GM23338 (cell line): ENCODE data around the gene ZFR2. TPM values are rescaled to one million over a fixed set of nuclear protein-coding genes. Genes with fewer than 3 reads are reported as not detected.

ENCODE experiments used
- ATAC-seq: fragments of 200-7000 bp; cut with Tn5 transposase; 3 replicates; pipeline ENCODE4 v1.9.1; 2020
- DNase-seq: peaks from one replicate; pipeline ENCODE4 v3.0.0-alpha.2; 2015; ENCODE audit warnings: low spot score
- H2AFZ ChIP-seq: fragments of 200-600 bp; sonication (generic); 2 replicates; pipeline ENCODE4 v1.8.0; 2016; ENCODE audit warnings: antibody characterized with exemption, mild to moderate bottlenecking, moderate library complexity
- H3F3A ChIP-seq: fragments of 200-600 bp; sonication (generic); replicated peaks from 2 replicates; pipeline ENCODE4 v1.8.0; 2017; ENCODE audit warnings: antibody characterized with exemption, mixed run types, low read depth
- H3K27ac ChIP-seq: fragments of 200-600 bp; sonication (generic); 2 replicates; pipeline ENCODE4 v1.6.1; 2016; ENCODE audit warnings: low read depth
- H3K27me3 ChIP-seq: fragments of 200-600 bp; sonication (generic); 2 replicates; pipeline ENCODE4 v1.8.0; 2016; ENCODE audit warnings: mild to moderate bottlenecking, mixed run types, moderate library complexity; ENCODE audit not compliant: insufficient read depth
- H3K36me3 ChIP-seq: fragments of 200-600 bp; sonication (generic); 2 replicates; pipeline ENCODE4 v1.8.0; 2016; ENCODE audit warnings: mild to moderate bottlenecking; ENCODE audit not compliant: insufficient read depth
- H3K4me1 ChIP-seq: fragments of 200-600 bp; sonication (generic); 2 replicates; pipeline ENCODE4 v1.8.0; 2016; ENCODE audit warnings: mild to moderate bottlenecking, moderate library complexity; ENCODE audit not compliant: insufficient read depth
- H3K4me2 ChIP-seq: fragments of 200-600 bp; sonication (generic); 2 replicates; pipeline ENCODE4 v1.7.1; 2017; ENCODE audit warnings: mixed run types
- H3K4me3 ChIP-seq: fragments of 200-600 bp; sonication (generic); 2 replicates; pipeline ENCODE4 v1.6.1; 2016; ENCODE audit warnings: mixed run types
- H3K79me2 ChIP-seq: fragments of 200-600 bp; sonication (generic); replicated peaks from 2 replicates; pipeline ENCODE4 v1.8.0; 2017; ENCODE audit warnings: mild to moderate bottlenecking; ENCODE audit not compliant: insufficient read depth
- H3K9me2 ChIP-seq: fragments of 200-600 bp; sonication (generic); 2 replicates; pipeline ENCODE4 v1.8.0; 2017; ENCODE audit not compliant: insufficient read depth
- H4K20me1 ChIP-seq: fragments of 200-600 bp; sonication (generic); replicated peaks from 2 replicates; pipeline ENCODE4 v1.8.0; 2017; ENCODE audit warnings: mild to moderate bottlenecking; ENCODE audit not compliant: insufficient read depth
- H3K27ac Mint-ChIP-seq: 2 replicates; pipeline ENCODE4 v1.8.0; 2020; ENCODE audit warnings: inconsistent platforms, mild to moderate bottlenecking, moderate library complexity, mixed read lengths
- H3K27me3 Mint-ChIP-seq: 3 replicates; pipeline ENCODE4 v1.8.0; 2022; ENCODE audit warnings: low read depth, mild to moderate bottlenecking, moderate library complexity, mixed read lengths, inconsistent platforms; ENCODE audit not compliant: insufficient read depth, poor library complexity
- H3K36me3 Mint-ChIP-seq: 3 replicates; pipeline ENCODE4 v1.8.0; 2021; ENCODE audit warnings: low read depth, mild to moderate bottlenecking, inconsistent platforms, moderate library complexity, mixed read lengths
- H3K4me1 Mint-ChIP-seq: 3 replicates; pipeline ENCODE4 v1.8.0; 2020; ENCODE audit warnings: mild to moderate bottlenecking, inconsistent platforms, mixed read lengths
- H3K4me3 Mint-ChIP-seq: 3 replicates; pipeline ENCODE4 v1.8.0; 2021; ENCODE audit warnings: moderate library complexity, mild to moderate bottlenecking, inconsistent platforms, mixed read lengths
- H3K9me3 Mint-ChIP-seq: 3 replicates; pipeline ENCODE4 v1.8.0; 2020; ENCODE audit warnings: moderate library complexity, mild to moderate bottlenecking, inconsistent platforms, mixed read lengths
- CREB1 ChIP-seq: fragments of 250-450 bp; sonication (Bioruptor Pico); IDR thresholded peaks from 2 replicates; pipeline ENCODE4 v1.5.0; 2020; ENCODE audit warnings: low read depth, mild to moderate bottlenecking, moderate library complexity
- EZH2phosphoT487 ChIP-seq: fragments of 200-600 bp; sonication (generic); IDR thresholded peaks from one replicate; pipeline ENCODE4 v1.8.1; 2018; ENCODE audit warnings: antibody characterized with exemption; ENCODE audit not compliant: unreplicated experiment
- JUNB ChIP-seq: IDR thresholded peaks from one replicate; pipeline ENCODE4 v1.6.1; 2016; ENCODE audit warnings: antibody characterized with exemption; ENCODE audit not compliant: unreplicated experiment
- NANOG ChIP-seq: IDR thresholded peaks from 2 replicates; pipeline ENCODE4 v1.6.1; 2016; ENCODE audit warnings: antibody characterized with exemption, borderline replicate concordance
- REST ChIP-seq: IDR thresholded peaks from one replicate; pipeline ENCODE4 v1.6.1; 2018; ENCODE audit warnings: antibody characterized with exemption; ENCODE audit not compliant: unreplicated experiment
- STAT1 ChIP-seq: IDR thresholded peaks from one replicate; pipeline ENCODE4 v1.6.1; 2016; ENCODE audit warnings: antibody characterized with exemption; ENCODE audit not compliant: unreplicated experiment
- ZNF114 ChIP-seq: fragments of 250-450 bp; sonication (Bioruptor Pico); IDR thresholded peaks from 2 replicates; pipeline ENCODE4 v1.5.0; 2020; ENCODE audit warnings: mild to moderate bottlenecking, moderate library complexity
- ZNF331 ChIP-seq: fragments of 250-450 bp; sonication (Bioruptor Pico); IDR thresholded peaks from 2 replicates; pipeline ENCODE4 v1.5.0; 2020; ENCODE audit warnings: low read depth, mild to moderate bottlenecking, moderate library complexity
- polyA plus RNA-seq: library from polyadenylated mRNA; unstranded; fragments of >200 nt; fragmentation: Nextera tagmentation; extraction: Ambion mirVana; gene quantifications from 2 replicates; pipeline ENCODE4 v1.2.1, GENCODE V29; 2016
- total RNA-seq: library from RNA; depleted of rRNA; stranded (reverse); fragments of >200 nt; shearing (Covaris generic); gene quantifications from 2 replicates; pipeline ENCODE4 v1.2.3, GENCODE V29; 2014

Gene ZFR2
- total and polyA plus RNA-seq, 2 experiments from 2014 or later, result 15.8 to 31.3 TPM

- H3K27me3 Mint-ChIP-seq, result no peaks in the 10 kb centered on the region
- peaks cover 17% of the 10 kb centered on the region for H3K9me3 Mint-ChIP-seq
- no peak for ATAC-seq
- no peak overlapping the region for H3K27ac ChIP-seq
- no peaks in the 10 kb centered on the region for H3K36me3 ChIP-seq
- TF ChIP-seq ZNF331 (CRISPR knock-in tag), result no peak
- TF ChIP-seq NANOG, result no peak
- TF ChIP-seq STAT1, result no peak
- 0 out of 2 replicates have a peak, but pooled peaks cover 3% of the 10 kb centered on the region for H3F3A ChIP-seq
- H2AFZ ChIP-seq, result no peak overlapping the region
- no peaks in the 10 kb centered on the region for H3K36me3 Mint-ChIP-seq
- H3K27ac Mint-ChIP-seq, result no peak overlapping the region
- no peak overlapping the region for H3K4me3 ChIP-seq
- no peaks in the 10 kb centered on the region for H3K4me1 Mint-ChIP-seq
- H3K79me2 ChIP-seq, result no peaks in the 10 kb centered on the region
- H4K20me1 ChIP-seq, result no peaks in the 10 kb centered on the region
- no peaks in the 10 kb centered on the region for H3K27me3 ChIP-seq
- no peak overlapping the region for H3K4me3 Mint-ChIP-seq
- no peak overlapping the region for H3K4me2 ChIP-seq
- no peak for DNase-seq
- H3K4me1 ChIP-seq, result no peaks in the 10 kb centered on the region
- no peaks in the 10 kb centered on the region for H3K9me2 ChIP-seq
Observed at GRCh38 chr19:3837922-3838321, 30.9 kb downstream of the ZFR2 start.

- H3K4me3 Mint-ChIP-seq, result no peak overlapping the region
- no peak overlapping the region for H2AFZ ChIP-seq
- no peaks in the 10 kb centered on the region for H3K4me1 Mint-ChIP-seq
- H3K27ac ChIP-seq, result no peak overlapping the region
- H3K9me2 ChIP-seq, result no peaks in the 10 kb centered on the region
- DNase-seq, result no peak
- H3K79me2 ChIP-seq, result no peaks in the 10 kb centered on the region
- H3K4me3 ChIP-seq, result no peak overlapping the region
- TF ChIP-seq STAT1, result no peak
- TF ChIP-seq ZNF331 (CRISPR knock-in tag), result no peak
- TF ChIP-seq NANOG, result no peak
- no peak for TF ChIP-seq JUNB
- no peak for TF ChIP-seq EZH2phosphoT487
- no peak for TF ChIP-seq CREB1 (CRISPR knock-in tag)
- TF ChIP-seq REST, result no peak
- no peaks in the 10 kb centered on the region for H3K36me3 ChIP-seq
- no peaks in the 10 kb centered on the region for H3K36me3 Mint-ChIP-seq
- H3K4me2 ChIP-seq, result no peak overlapping the region
- peaks cover 2% of the 10 kb centered on the region for H3K27me3 Mint-ChIP-seq
- H3F3A ChIP-seq, result 0 out of 2 replicates have a peak, but pooled peaks cover 3% of the 10 kb centered on the region
- H3K27ac Mint-ChIP-seq, result no peak overlapping the region
- no peaks in the 10 kb centered on the region for H3K27me3 ChIP-seq
- no peak for ATAC-seq
- peaks cover 17% of the 10 kb centered on the region for H3K9me3 Mint-ChIP-seq
- H3K4me1 ChIP-seq, result no peaks in the 10 kb centered on the region
- no peaks in the 10 kb centered on the region for H4K20me1 ChIP-seq
Observed at GRCh38 chr19:3837332-3837731, 31.5 kb downstream of the ZFR2 start.

GRCh38 chr19:3836887-3837286, 32.0 kb downstream of the ZFR2 start:
- H3K4me1 ChIP-seq, result no peaks in the 10 kb centered on the region
- no peak overlapping the region for H3K27ac Mint-ChIP-seq
- no peaks in the 10 kb centered on the region for H3K9me2 ChIP-seq
- H3K27me3 Mint-ChIP-seq, result peaks cover 2% of the 10 kb centered on the region
- no peaks in the 10 kb centered on the region for H3K36me3 ChIP-seq
- H3K9me3 Mint-ChIP-seq, result peaks cover 17% of the 10 kb centered on the region
- no peaks in the 10 kb centered on the region for H3K79me2 ChIP-seq
- DNase-seq (no peak), ATAC-seq (no peak)
- H2AFZ ChIP-seq, result no peak overlapping the region
- no peak overlapping the region for H3K4me3 Mint-ChIP-seq
- TF ChIP-seq ZNF114, result no peak
- no peaks in the 10 kb centered on the region for H3K4me1 Mint-ChIP-seq
- no peak overlapping the region for H3K4me2 ChIP-seq
- no peaks in the 10 kb centered on the region for H4K20me1 ChIP-seq
- H3K27ac ChIP-seq, result no peak overlapping the region
- H3K36me3 Mint-ChIP-seq, result no peaks in the 10 kb centered on the region
- H3F3A ChIP-seq, result 0 out of 2 replicates have a peak, but pooled peaks cover 3% of the 10 kb centered on the region
- H3K27me3 ChIP-seq, result no peaks in the 10 kb centered on the region
- no peak overlapping the region for H3K4me3 ChIP-seq
